NCI-H2081 (cell line): ENCODE measurements around the gene MYEOV.

Source experiments
- DNase-seq, 2 experiments: peaks; one replicate each; lab custom pipeline; 2025; lab: John Stamatoyannopoulos, UW

MYEOV gene

DNA sequence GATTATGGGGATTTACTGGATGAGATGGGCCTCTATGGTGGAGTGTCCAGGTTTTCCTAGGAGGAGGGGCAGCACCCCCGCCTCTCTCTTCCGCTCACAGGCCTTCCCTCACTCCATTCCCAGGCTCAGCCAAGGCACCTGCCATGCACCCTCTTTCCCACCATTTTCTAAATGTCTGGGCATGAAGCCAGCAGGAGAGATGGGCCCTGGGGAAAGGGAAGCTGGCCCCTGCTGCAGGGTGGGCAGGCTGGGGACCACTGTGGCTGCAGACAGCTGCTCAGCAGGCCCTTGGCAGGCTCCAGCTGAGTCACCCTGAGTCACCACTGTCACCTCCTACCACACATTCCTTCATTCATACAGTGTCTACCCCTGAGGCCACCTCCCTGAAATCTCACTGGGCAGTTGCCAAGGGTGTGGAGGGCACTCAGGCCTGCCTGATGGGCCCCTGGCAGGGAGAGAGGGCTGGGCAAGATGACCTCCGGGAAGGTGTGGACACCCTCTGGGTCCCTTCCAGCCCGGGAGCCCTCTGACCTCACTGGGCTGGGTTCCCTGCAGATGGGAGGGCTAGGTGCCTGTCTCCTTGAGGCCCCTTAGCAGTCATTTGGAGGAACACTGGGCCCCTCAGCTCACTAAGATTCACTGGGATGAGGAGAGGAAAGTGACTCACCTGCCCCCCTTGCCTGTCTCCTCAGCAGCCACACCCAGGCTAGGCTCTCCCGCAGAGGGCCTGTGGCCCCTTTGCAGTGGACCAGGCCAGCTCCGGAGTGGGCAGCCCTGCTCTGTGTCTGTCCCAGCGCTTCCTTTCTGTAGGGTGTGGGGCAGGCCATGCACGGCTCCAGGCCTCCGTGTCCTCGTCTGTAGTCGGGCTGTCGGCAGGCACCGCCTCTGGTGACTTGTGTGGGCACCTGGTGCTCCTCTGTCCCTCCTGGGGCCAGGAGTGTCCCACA, 7.8 kb downstream of the MYEOV start:
- DNase-seq: no peak

GRCh38 chr11:69302447-69303020, 8.6 kb downstream of the MYEOV start:
- DNase-seq: no peak

DNA sequence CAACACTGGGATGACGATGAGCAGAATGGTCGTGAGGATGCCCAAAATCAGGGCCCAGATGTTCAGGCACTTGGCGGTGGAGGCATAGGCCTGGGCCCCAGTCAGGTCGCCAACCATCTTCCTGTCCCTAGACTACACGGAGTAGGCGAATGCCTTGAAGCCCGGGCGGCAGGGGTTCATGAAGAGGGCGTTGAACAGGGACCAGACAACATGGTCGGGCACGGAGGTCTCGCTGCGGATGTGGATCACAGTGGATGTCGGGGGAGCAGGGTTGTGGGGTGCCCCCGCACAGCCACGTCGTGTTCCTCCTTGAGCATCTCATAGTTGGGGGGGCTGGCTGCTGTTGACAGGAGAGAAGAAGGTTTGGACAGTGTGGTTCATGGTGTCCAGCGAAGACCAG, 9.5 kb downstream of the MYEOV start:
- no peak for DNase-seq

DNA sequence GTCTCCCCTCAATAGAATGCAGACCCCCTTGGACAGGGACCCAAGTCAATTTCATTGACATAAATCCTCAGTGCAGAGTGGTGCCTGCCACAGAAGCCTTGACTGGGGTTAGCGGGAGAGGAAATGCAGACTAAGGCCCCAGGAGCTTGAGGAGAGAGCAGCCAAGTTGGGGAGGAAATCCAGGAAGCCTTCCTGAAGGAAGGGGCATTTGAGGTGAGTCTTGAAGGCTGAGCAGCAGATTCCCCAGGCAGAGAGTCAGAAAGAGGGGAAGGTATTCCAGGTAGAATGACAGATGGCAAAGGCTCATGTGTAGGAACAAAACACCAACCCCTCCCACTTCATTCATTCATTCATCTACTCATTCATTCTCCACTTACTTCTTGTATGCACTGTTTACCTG, 10.3 kb downstream of the MYEOV start:
- DNase-seq: no peak

GRCh38 chr11:69304686-69305085, 10.7 kb downstream of the MYEOV start:
- DNase-seq: no peak

GRCh38 chr11:69305885-69306540, 12.1 kb downstream of the MYEOV start:
- DNase-seq: no peak

DNA sequence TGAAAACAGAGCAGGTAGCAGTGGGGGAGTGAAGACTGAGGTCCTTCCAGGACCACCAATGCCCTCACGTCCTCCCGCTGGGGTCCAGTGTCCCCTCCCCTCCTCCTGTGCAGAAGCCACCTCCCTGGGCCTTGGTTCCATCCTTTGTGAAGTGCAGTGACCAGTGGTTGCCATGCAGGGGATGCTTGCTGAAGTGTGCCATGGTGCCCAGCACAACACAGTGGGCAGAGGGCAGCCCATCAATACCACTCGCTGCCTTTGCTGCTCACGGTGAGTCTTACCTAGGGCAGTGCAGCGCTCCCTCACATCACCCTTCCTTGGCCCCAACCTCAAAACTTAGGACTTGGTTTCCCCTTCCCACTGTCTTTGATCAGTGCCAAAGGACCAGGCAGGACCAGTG, 12.9 kb downstream of the MYEOV start:
- no peak for DNase-seq

- no peak for DNase-seq
These were observed 13.5 kb downstream of the MYEOV start for GRCh38 chr11:69307421-69307820.

DNA sequence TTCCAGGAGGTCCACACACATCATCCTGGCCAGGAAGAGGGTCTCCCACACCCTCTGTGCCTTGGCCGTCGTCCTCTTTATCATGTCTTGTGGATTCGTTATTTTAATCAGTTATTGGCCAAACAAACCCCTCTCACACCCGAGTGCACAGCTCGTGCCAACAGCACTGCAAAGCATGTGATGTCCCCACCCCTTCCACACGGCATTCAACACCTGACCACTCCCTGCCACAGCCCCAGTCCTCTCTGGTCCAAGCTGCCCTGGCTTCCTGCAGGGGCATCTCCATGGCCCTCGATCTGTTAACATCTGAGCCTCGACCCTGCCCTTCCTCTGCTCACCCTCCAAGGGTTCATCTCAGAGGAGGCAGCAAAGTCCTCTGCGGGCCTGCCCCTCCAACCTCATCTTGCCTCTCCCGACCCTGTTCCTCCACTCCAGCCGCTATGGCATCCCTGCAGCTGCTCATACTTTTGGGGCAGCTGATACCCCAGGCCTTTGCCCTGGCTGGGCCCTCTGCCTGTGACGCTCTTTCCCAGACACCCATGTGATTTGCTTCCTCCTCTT, 14.0 kb downstream of the MYEOV start:
- no peak for DNase-seq

DNA sequence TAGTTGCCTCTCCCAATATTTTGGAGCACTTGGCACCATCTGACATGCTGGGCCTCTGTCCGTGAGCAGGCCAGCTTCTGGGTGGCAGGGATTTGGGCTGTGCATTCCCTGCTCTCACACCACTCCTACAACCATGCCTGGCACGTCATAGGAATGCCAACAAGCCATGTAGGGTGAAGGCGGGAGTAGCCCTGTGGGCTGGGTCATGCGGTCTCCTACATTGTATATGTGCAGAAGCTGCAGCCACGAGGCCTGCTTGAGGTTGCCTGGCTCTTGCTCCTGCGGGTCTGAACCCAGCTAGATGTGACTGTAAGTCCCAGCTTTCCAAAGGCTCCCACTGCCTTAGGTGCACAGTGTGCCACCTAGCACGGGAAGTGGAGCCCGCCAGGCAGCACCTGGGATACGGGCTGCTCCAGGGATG, 14.5 kb downstream of the MYEOV start:
- DNase-seq: no peak

GRCh38 chr11:69308936-69309615, 15.1 kb downstream of the MYEOV start:
- DNase-seq: no peak

- no peak for DNase-seq
These were observed 15.8 kb downstream of the MYEOV start for GRCh38 chr11:69309631-69310280.

- DNase-seq: no peak
These were observed 16.4 kb downstream of the MYEOV start for GRCh38 chr11:69310351-69310750.

DNA sequence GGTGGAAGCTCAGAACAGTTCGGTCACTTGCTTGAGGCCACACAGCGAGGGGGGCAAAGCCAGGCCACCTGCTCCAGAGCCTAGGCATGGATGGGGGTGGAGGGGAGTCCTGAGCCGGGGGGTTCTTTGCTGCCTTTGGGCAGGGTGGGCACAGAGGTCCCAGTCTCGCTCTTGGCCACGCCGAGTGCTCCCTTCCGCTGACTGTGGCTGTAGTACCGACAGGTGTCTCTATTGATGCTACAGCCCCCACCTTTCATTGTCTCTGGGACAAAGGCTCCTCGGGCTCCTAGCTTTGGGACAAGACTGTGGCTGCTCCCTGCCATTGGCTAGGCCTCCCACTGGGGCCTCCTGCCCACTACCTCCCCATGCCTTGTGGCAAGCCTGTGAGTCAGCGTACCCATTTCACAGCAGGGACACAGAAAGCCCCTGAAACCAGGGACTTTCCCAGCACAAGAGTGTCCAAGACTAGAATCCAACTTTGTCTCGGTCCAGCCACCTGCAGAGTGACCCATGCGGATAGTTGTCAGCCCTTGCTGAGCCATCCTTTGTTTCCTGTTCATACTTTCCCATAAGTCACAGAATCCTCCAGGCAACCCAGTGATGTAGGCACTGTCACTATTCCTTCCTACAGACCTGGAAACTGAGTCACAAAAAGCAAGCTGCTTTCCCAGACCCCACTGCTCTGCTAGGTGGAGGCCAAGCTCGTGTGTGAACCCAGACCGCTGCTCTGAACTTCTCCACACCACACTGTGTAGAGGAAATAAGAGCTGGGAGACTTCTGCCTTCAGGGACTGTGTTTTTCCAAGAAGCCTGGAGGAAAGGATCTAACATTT, 17.2 kb downstream of the MYEOV start:
- no peak for DNase-seq

- no peak for DNase-seq
These were observed 17.9 kb downstream of the MYEOV start for GRCh38 chr11:69311767-69312385.

DNA sequence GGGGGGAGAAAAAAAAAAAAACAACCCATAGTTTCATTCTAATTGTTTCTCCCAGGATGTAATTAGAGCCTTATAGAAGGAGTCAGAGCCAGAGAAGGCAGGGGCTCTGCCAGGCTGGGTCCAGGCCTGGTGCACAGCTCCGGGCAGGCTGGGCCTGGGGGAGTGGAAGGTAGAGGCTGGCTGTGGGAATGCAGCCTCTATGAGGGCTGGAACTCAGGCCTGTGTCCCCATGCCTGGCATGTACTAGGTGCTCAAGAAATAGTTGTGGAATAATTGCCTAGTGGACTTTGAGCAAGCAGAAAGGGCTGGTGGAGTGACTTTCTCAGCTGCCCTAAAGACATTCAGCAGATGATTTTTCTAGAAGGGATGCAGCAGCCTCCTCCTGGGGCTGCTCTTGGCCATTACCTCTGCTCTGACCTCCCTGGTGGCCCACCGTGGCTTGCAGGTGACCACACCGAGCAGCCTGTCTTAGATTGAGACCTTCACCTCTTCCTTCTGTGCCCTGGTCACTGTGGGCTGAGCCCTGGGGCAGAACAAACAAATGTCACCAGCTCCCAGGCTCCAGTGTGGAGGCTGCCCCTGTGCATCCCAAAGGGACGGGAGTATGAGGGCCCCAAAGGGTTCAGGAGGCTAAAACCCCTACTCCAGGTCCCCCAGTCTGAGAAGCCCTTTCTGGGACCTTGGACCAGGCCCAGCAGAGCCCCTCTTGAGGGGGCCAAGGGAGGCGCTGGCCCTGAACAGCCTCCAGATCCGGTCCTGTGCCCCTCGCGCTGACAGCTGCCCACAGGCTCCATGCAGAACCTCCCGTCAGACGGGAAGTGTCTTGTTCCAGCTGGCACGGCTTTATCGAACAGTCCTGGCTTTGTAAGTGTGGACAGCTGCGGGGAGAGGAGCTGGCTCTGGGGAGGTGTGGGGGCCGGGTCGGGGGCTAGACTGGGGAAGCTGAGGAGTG, 18.8 kb downstream of the MYEOV start:
- no peak for DNase-seq

- no peak for DNase-seq
These were observed 20.0 kb downstream of the MYEOV start for GRCh38 chr11:69313992-69314391.

DNA sequence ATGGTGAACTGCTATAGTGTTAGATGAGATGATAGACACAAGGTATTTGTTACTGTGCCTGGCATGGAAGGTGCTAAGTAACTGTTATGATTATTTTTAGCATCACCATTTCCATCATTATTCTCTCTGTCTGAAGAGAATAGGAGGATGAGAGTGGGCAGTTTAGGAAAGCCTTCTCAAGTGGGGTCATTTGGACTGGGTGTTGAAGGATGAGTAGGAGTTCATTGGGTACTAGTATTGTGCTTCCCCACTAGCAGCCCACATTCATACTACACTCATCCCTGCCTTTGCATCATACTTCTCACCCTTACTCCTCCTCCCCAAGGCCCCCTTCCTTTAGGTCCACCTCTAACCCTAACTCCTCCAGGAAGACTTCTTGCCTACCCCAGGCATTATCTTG, 20.6 kb downstream of the MYEOV start:
- no peak for DNase-seq

DNA sequence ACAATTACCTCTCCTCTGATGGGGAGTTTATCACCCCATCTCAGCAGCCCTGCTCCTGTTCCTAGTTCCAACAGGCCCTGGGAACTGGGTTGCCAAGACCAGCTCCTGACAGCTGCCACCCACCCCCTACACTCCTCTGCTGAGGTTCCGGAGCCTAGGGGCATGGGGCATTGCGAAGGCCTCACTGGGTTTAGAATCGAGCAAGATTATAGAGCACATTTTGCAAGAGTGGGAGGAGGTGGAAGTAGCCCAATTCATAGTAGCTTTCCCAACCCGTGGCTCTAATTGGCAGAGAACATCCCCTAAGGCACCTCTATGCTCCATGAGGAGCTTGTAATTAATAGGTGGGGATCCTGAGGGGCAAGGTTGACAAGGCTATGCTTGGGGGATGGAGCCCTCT, 23.0 kb downstream of the MYEOV start:
- DNase-seq: no peak
